ENCODE data around the gene PKMYT1.

- TF ChIP-seq CTCF (IDR thresholded peaks at IDR 0.05; ENCODE audit: borderline replicate concordance, extremely low read depth, low read length, poor library complexity, severe bottlenecking) (no peak), EZH2 (IDR thresholded peaks at IDR 0.05; ENCODE audit: borderline replicate concordance, low read depth, low read length, severe bottlenecking) (no peak)
These were observed 45.1 kb upstream of the PKMYT1 start for GRCh38 chr16:3025032-3026002.

Data from DND-41 (cell line).